Amygdala (tissue), 56 donors: ENCODE results near the gene CAMK2D.

Experiments used
- DNase-seq, 56 donors: peaks; one replicate each; lab custom pipeline; 2025; lab: John Stamatoyannopoulos, UW

Gene CAMK2D

DNA sequence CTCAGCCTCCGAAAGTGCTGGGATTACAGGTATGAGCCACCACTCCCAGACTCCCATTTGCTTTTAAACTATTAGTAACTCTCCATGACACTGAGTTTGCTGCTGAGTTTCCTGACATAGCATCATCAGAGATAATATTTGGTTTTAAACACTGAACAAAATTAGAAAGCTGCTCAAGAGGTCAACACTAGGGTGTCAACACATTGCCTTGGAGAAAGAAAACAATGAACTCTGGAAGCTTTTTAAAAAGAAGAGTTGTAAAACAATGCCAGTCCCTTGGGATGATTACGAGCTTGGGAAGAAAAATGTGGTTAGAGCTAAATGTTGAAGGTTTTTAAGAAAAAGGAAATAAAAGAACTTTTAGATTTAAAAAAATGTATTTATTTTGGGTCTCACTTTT, 264.8 kb downstream of the CAMK2D start:
- no peak for DNase-seq

DNA sequence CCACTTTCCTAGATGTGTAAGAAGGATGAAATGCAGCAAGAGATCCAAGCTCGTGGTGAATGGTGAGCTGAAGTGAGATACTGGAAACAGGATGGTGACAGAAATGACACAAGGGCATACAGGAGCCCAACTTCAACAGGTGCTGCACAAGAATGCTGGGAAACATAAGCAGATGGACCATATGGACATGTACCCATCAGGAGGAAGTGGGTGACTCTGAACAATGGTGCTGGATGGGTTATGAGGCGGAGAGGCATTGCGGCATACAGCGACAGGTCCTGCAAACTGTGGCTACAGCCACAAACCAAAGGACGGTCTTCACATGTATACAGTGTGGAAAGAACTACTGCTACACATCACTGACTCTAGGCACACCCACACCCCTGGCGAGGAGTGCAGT, 265.7 kb downstream of the CAMK2D start:
- no peak for DNase-seq

DNA sequence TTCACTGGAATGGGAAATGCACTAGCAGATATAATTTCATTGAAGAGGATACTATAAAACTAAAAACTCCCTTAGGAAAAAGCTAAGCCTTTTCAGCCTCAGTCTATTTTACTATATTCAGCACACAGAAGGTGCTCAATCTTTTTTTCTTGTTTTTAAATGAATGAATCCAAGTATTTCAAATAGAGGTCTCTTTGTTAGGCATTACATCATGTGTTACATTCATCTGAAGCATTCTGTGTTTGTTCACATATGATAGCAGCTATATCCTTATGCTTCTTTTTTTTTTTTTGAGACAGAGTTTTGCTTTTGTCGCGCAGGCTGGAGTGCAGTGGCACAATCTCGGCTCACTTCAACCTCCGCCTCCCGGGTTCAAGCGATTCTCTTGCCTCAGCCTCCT, 278.4 kb downstream of the CAMK2D start:
- no peak for DNase-seq

DNA sequence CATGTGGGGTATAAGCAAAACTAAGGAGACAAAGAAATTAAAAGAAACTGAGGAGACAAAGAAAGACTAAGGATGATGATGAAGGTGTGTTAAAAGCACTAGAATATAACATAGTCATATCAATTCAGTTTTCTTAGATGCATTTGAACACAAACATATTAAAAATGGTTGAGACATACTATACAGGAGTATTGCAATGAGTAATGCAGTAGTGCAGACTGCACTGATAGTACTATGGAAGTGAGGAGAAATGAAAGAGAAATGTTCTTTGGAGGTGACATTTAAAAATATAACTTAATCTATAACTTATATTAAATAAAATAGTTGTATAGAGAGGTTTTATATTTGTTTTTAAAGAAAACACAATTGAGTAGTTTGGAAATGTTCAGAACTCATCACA, 279.2 kb downstream of the CAMK2D start:
- DNase-seq = no peak

DNA sequence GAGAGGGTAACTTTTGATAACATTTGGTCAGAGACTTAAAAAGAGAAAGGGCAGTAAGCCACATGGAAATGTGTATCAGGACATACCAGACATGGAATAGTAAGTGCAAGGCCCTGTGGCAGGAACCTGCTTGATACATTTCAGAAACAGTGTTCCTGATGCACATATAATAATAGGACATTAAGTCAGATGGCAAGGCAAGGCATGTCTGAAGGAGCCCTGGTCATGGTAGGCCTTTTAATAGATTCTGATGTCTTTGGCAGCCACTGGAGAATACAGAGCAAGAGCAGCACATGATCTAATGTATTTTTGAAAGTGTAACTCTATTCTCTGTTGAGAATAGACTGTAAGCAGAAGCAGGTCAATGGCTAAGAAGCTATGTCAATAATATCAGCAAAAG, 279.7 kb downstream of the CAMK2D start:
- DNase-seq = no peak

DNA sequence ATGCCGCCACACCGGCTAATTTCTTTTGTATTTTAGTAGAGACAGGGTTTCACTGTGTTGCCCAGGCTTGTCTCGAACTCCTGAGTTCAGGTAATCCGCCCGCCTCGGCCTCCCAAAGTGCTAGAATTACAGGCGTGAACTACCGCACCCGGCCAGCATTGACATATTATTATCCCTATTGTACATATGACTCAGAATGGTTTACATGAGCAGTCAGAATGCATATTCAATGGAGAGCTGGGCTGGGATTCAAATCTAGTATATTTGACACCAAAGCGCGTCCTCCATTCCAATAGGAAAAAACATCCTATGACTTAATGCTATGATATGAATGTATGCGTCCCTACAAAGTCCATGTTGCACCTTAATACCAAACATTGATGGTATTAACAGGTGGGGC, 281.4 kb downstream of the CAMK2D start:
- DNase-seq = no peak

DNA sequence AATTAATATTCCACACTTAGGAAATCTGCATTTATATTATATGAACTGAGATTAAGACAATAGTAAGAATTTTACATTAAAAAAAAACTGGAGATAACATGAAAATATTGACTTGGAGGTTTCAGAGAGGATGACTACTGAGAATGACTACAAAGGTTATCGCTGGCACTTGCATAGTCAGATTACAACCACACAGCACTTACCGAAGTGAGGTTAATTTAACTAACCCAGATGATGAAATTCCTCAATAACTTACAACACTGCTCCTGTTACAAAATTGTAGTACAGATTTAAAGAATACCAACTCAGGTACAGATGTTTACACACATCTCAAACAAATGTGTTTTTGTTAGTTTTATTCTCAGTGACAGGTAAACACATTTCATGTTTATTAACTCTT, 283.5 kb downstream of the CAMK2D start:
- DNase-seq = no peak

DNA sequence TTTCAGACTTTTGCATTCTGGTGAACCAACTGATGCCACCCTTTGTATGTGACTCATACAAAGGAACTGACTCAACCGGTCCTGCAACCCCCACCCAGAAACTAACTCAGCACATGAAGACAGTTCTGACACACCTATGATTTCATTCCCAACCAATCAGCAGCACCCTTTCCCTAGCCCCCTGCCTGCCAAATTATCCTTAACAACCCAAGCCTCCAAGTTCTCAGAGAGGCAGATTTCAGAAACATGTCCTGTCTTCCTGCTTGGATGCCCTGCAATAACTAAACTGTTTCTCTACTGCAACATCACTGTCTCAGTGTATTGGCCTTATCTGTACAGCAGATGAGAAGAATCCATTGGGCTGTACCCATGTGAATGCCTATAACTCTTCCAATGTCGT, 284.7 kb downstream of the CAMK2D start:
- DNase-seq = no peak

DNA sequence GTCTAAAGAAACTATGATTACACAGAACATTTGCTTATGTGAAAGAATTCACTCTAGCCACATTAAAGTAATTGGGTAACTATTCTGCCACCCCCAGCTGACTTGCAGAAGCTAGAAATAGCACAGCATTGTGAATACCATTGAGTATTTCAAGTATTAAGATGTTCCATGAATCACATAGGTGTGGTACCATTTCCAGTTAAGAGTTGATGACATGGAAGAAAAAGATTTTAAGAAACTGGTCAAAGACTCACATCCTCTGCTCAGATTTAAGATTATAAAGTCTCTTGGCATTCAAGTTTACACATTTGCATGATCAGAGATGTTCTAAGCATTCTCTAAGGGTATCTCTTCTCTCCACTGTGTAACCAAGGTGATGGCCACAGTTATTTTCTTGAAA, 287.5 kb downstream of the CAMK2D start:
- DNase-seq = no peak

DNA sequence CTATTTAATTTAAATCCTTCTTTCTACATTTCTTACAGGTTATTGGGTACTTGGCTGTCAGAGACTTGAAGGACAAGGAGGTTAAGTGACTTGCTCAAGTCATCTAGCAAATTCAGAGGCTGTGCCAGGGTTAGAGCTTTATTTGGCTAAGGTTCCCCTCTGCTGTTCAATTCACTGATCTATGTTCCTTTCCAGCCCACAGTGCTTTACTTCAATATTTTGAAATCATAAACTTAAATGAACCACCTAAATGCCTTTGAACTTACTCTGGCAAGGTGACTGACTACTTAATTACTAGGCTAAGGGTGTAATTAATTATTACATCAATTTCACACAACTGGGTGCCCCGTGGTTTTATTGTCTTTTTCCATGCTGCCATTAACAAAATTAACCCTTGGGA, 288.7 kb downstream of the CAMK2D start:
- no peak for DNase-seq

DNA sequence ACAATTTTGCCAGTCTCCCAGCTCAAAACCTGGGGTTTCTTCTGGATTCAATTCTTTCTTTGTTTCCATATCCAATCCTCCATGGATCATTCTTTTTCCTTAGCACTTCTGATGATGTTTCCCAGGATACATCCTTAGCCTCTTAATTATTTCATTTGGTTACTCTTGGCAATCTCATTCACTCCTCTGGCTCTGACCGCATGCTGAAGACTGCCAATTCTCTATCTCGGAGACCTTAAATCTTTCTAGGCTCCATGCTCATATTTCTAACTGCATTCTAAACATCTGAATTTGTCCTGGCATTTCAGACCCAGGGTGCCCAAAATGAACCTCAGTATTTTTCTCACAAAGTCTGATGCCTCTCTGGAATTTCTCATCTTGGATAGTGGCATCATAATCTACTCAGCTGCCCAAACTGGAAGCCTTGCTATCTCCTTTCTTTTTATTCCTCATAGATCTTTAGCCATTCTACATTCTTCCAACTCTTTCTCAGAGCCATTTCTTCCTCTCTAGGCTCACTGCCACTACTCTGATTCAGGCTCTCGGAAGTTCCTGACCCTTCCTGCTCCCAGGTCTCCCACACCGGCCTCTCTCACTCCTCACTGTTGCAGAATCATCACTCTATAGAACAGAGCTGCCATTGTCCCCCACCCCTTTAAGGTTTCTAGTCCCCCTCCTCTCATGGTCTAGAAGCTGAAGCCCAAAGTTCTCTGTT, 290.2 kb downstream of the CAMK2D start:
- no peak for DNase-seq

DNA sequence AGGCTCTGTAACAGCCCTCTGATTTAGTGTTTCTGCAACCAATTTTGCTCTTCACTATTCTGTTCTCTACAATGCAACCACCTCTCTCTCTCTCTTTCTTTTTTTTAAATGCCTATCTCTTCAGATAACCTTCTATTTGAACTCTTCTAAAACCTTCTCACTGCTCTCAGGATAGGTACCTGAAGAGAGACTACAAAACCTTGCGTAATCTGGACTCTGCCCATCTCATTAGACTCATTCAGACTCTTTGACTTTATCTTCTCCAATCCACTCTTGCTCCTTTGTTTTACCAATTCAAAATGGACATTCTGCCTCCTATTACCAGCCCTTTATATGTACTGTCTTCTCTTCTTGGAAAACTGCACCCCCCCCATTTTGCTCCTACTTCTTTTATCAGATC, 291.6 kb downstream of the CAMK2D start:
- no peak for DNase-seq

DNA sequence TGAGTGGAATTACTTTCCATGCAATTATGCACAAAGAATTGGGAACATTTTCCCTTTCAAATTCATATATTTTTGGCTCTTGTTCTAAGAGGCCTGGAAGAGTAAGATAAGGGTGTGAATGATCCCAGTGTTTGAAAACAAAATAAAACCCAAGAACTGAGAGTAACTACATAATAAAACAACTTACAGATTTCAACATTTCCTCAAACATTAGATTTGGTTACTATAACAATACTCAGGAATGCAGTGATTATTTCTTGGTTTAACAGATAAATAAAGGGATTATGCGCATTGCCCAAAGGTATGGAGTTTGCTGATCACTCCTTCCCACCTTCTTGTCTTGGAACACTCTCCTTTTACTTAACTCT, 292.5 kb downstream of the CAMK2D start:
- DNase-seq = no peak

DNA sequence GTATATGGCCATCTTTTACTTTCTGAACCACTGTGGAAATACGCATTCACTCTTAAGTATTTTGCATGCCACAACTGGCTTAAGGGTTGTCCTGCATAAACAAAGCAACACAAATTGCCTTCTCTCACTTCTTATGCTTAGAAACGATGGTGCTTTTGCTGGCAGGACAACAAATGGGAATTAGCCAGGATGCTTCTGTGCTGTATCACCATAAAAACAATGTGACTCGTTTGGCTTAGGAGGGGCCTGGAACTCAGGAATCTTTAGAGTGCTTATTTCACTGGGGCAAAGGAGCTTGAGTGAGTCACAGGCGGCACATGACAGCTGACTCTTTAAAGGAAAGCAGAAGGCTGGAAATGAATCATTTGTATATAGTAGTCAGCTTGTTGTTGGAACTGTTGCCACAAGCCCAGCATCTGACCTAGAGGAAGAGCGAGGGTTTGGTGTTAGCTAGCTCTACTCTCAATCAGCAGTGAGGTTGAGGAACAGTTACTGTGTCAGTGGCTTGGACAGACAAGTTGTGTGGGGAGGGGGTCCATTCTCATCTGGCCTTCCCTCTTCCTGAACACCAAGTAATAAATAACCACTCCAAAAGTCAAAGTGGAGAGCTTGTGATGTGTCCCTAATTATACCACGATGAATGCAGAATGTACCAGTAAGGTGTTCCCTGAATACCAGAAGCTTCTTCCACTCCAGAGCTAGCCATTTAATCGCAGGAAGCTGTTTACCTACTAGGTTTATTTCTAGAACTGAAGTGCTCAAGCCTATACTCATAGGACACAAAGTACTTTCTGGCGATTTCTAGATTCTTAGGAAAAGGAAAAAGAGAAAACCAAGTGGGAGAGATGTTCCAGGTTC, 293.1 kb downstream of the CAMK2D start:
- DNase-seq = peak in 33 of 56 donors; percentile 5 to 80 (median 28)

DNA sequence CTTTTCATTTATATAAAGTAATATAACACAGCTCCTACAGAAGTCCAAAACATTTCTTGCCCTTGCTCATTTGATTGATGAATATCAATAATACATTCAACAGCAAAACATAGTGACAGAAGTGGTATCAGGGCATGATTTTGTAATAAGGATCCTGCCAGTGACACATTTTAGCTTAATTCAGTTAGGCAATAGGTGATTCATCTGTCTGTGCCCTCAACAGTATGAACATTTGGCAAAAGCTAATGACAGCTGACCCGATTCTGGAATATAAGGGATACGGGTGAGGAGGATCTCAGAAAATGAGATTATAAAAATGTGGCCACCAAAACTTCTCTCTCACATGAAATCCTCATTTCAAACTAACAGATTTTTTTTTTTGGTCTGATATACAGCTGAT, 294.0 kb downstream of the CAMK2D start:
- DNase-seq = no peak

DNA sequence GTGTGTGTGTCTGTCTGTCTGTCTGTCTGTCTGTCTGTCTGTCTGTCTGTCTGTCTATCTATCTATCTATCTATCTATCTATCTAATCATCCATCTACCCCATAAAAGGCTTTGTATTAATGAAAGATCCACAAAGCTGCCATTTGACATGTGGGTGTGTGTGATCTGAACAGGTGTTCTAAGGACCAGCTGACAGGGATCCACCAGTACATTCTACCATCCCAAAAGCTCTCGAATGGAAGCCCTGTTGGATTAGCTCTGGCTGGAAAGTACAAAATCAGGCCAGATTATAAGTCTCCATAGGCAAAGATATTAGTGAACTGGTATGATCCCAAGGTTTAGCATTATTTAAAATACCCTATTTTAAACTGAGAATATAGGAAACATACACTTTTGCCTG, 299.3 kb downstream of the CAMK2D start:
- DNase-seq = no peak

DNA sequence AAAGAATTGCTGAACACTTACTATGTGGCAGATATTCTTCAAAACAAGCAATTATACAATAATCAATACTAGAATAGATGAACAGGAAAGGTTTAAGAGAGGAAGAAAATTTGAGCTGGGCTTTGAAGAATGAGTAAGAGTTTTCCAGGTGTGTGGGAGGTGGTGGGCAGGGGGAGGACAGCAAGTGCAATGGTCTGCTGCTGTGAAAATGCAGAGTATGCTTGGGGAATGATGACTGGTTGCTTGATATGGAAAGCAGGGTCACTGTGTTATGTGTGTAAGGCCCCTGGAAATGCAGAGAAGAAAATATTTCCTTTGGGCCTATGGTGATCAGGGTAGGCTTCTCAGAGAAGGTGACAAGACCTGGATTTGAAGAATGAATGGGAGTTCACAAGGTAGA, 300.3 kb downstream of the CAMK2D start:
- no peak for DNase-seq

DNA sequence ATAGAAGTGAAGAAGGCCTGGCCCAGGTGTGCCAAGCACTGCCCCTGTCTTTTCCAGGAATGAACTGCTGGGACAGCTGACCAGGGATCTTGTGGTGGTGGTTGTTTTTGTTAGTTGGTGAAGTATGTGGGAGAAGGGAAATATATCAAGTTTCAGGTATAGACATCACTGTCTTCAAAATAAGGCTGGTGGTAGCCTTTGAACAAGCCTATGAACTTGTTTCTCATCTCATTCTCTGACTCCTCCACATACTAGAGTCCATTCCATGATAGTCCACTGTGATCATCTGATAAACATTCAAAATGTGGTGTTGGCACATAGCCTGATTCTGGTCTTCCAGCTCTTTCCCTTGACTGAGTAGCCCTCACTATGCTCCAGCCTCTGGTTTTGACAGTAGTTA, 303.7 kb downstream of the CAMK2D start:
- DNase-seq = no peak

DNA sequence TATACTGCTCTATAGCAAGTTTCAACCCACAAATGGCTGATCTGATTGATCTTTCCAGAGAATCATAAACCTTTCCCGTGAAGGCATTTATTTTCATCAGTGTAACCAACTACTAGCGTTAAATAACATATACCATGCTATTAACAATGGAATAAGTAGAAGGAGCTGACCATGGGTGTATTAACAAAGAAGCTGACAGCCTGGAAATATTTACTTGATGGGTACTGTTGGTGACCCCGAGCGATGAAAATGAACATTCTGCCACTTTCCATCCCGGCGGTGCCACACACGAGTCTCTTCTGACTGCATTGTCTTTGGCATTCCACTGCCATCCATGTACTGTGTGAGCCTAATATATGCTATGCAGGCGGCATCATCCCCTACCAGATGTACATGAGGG, 304.4 kb downstream of the CAMK2D start:
- no peak for DNase-seq

DNA sequence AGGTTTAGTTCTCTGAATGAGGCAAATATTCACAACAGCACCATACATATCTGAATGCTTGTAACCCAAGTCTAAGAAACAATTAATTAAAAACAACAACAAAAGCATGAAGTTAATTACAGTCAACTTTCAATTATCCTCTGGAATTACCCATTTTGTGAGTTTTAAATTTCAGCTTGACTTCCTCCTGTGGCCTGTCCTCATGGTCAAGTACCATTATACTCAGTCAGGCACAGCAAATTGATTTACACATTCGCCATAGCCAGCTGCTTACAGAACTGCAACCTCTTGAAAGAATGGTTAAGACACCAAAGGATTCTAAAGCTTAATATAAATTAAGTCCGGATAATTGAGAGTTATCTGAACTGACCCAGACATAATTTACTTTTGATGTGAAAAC, 306.5 kb downstream of the CAMK2D start:
- DNase-seq = no peak

DNA sequence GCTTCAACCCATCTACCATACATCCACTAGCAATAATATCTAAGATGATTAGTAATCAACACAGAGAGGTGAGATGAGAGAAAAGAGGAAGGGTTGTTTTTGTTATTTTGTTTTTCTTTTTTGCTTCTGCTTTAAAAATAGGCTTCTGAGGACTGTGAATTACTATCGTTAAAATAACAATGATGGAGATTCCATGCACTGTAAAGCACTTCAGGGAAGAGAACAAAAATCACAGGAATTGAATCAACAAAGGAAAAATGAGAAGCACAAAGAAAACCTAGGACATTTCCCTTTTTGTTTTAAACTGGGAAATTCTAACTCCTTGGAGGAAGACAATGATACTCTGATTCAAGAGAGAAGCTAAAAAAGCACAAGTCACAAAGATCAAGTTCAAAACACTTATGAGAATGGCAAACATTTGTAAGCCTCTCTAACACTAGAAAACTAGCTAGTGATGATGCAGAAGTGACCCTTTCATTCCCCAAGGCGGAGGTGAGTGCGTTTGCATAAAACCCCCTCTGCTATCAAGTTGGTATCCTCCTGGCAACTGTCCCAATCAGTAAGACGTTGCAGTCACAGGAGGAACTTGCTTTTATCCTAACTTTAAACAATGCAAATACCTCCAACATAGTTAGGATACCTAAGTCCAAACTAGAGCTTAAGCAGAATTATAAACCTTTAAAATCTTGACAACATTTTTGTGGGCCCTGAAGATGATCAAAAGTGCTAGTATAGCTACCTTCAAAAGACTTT, 308.5 kb downstream of the CAMK2D start:
- peak in 4 of 56 donors; percentile 3 to 40 (median 8) for DNase-seq

DNA sequence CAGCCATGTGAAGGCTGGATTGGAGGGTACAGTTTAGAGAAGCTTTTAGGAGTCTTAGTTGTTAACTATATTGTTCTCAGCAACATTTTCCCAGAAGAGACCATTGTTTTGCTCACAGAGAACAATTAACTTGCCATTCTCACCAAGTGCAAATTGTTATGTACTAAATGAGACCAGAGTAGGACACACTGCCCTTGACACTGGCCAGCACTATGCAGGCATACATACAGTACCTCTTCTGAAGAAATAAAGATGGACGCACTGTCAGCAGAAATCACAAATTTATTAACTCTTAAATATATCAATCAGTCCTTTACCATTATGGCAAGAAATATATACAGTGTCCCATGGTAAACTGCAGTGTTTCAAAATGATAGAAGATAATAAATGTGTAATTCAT, 309.4 kb downstream of the CAMK2D start:
- no peak for DNase-seq
